SU-DHL-6 (cell line): Measurements from ENCODE around the gene NPAS3.

Source experiments
- EZH2phosphoT487 ChIP-seq: fragments of 200-600 bp; sonication (generic), shearing (Covaris generic); conservative IDR thresholded peaks from 2 replicates; pipeline ENCODE4 v1.6.1; 2018; ENCODE audit warnings: mild to moderate bottlenecking, antibody characterized with exemption, low read length, moderate library complexity, mixed read lengths
- TF ChIP-seq, protein P1 (sequence below): fragments of 200-600 bp; sonication (generic); IDR thresholded peaks from one replicate; pipeline ENCODE4 v1.5.1; 2017; ENCODE audit warnings: antibody characterized with exemption, mild to moderate bottlenecking, low read length, moderate library complexity; ENCODE audit not compliant: insufficient read depth, poor library complexity, severe bottlenecking

DNA sequence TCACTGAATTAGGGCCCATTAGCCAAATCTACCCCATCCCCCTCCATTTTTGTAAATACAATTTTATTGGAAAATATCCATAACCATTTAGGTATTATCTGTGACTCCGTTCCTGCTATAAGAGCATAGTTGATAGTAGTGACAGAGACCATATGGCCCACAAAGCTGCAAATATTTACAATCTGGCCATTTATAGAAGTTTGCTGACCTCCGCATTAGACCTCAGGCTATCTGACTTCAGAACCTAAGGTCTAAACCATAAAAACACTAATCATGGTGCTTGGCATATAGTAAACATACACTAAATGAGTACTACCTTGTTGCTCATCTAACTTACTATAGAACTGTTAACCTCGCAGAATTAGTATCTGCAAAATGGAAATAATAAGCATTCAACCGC is 124.8 kb downstream of the NPAS3 start:
- TF ChIP-seq, protein P1, sequence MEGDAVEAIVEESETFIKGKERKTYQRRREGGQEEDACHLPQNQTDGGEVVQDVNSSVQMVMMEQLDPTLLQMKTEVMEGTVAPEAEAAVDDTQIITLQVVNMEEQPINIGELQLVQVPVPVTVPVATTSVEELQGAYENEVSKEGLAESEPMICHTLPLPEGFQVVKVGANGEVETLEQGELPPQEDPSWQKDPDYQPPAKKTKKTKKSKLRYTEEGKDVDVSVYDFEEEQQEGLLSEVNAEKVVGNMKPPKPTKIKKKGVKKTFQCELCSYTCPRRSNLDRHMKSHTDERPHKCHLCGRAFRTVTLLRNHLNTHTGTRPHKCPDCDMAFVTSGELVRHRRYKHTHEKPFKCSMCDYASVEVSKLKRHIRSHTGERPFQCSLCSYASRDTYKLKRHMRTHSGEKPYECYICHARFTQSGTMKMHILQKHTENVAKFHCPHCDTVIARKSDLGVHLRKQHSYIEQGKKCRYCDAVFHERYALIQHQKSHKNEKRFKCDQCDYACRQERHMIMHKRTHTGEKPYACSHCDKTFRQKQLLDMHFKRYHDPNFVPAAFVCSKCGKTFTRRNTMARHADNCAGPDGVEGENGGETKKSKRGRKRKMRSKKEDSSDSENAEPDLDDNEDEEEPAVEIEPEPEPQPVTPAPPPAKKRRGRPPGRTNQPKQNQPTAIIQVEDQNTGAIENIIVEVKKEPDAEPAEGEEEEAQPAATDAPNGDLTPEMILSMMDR = no peak
- no peak for TF ChIP-seq EZH2phosphoT487
